Epithelial cell of esophagus (primary cell): ENCODE results near the gene MYL5.
A peak's percentile ranks its signal among the peaks of the same experiment; 100 is the strongest.

ENCODE experiments used
- DNase-seq: peaks from one replicate; pipeline ENCODE4 v3.0.0; 2010; ENCODE audit warnings: low read depth
- H3K4me3 ChIP-seq: 2 replicates; pipeline ENCODE4 v1.5.1; 2011; ENCODE audit warnings: mild to moderate bottlenecking, low read length, control low read depth
- TF ChIP-seq, protein P1 (sequence below): IDR thresholded peaks from 2 replicates; pipeline ENCODE4 v1.5.1; 2011; ENCODE audit warnings: low read depth, mild to moderate bottlenecking, low read length, control low read depth, inconsistent platforms; ENCODE audit not compliant: insufficient read depth; ENCODE audit errors: missing control alignments

Gene MYL5

DNA sequence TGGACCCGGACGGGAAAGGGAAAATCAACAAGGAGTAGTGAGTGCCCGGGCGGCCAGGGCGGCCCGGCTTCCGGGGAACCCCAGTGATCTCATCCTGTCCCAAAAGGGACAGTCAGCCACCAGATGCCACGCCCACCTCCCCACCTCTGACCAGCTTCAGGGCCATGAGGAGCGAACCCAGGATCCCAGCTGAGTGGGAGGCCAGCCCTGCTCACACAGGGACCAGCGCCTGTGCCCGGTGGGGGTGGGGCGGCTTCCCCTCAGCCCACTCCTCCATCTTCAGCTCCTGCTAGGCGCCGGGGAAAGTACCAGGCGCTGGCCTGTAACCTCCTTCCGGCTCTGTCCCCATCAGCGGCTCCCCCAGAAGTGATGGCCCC, 6.2 kb downstream of the MYL5 start:
- DNase-seq: peak; percentile 27
- H3K4me3 ChIP-seq: peak overlapping the region; percentile 49
- TF ChIP-seq, protein P1, sequence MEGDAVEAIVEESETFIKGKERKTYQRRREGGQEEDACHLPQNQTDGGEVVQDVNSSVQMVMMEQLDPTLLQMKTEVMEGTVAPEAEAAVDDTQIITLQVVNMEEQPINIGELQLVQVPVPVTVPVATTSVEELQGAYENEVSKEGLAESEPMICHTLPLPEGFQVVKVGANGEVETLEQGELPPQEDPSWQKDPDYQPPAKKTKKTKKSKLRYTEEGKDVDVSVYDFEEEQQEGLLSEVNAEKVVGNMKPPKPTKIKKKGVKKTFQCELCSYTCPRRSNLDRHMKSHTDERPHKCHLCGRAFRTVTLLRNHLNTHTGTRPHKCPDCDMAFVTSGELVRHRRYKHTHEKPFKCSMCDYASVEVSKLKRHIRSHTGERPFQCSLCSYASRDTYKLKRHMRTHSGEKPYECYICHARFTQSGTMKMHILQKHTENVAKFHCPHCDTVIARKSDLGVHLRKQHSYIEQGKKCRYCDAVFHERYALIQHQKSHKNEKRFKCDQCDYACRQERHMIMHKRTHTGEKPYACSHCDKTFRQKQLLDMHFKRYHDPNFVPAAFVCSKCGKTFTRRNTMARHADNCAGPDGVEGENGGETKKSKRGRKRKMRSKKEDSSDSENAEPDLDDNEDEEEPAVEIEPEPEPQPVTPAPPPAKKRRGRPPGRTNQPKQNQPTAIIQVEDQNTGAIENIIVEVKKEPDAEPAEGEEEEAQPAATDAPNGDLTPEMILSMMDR: no peak

DNA sequence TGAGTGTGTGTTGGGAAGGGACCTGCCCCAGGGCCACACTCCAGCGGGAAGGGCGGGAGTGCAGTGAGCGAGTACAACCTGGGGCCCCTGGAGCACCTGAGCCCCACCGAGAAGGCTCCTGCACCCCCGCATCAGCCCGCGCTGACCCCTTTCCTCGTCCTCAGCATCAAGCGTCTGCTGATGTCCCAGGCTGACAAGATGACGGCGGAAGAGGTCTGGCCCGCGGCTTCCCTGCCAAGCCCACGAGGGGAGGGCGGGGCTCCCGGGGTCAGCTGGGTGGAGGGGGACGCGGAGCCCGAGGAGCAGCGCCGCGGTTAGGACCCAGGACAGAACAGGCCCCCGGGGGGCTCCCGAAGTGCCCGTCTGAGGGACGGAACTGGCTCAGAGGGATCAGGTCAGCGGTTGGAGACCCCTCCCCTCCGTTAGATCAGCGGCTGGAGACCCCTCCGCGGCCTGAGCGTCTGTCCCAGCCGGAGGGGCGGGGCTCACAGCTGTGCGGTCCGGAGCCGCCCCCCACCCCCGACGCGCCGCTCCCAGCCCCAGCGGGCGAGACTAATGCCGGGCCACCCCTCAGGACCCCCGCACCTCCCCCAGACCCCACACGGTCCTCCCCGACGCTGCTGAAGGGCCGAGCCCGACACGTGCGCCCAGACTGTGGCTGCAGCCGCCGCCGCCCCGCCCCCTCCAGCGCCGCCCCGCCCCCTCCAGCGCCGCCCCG, 6.7 kb downstream of the MYL5 start:
- DNase-seq: peak; percentile 28
- TF ChIP-seq, protein P1: no peak
- peak overlapping the region; percentile 49 for H3K4me3 ChIP-seq

DNA sequence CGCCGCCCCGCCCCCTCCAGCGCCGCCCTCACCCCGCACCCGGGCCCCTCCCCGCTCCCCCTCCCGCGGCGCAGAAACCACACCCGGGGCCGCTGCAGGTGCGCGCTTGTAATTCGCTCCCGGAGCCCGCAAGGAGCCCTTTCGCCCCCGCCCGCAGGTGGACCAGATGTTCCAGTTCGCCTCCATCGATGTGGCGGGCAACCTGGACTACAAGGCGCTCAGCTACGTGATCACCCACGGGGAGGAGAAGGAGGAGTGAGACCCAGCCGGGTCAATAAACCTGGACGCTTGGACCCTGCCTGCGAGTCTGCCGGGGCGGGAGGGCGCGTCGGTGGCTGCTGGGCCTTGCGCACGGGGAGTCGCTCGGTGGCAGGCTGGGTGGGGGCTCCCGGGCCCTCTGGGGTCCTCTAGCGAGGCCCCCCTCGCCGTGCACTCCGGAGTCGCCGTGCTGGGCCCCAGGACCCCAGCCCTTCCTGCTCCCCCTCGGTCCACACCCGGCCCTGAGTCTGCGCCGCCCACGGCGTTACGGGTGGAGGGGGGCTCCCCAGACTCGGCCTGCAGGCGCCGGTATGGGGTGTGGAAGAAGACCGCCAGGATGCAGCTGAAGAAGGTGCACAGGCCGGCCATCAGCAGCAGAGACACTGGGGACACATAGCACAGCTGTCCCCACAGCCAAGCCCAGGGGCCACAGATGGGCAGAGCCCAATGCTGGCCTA, 7.6 kb downstream of the MYL5 start:
- peak; percentile 77 for DNase-seq
- TF ChIP-seq, protein P1: no peak
- peak overlapping the region; percentile 34 for H3K4me3 ChIP-seq

DNA sequence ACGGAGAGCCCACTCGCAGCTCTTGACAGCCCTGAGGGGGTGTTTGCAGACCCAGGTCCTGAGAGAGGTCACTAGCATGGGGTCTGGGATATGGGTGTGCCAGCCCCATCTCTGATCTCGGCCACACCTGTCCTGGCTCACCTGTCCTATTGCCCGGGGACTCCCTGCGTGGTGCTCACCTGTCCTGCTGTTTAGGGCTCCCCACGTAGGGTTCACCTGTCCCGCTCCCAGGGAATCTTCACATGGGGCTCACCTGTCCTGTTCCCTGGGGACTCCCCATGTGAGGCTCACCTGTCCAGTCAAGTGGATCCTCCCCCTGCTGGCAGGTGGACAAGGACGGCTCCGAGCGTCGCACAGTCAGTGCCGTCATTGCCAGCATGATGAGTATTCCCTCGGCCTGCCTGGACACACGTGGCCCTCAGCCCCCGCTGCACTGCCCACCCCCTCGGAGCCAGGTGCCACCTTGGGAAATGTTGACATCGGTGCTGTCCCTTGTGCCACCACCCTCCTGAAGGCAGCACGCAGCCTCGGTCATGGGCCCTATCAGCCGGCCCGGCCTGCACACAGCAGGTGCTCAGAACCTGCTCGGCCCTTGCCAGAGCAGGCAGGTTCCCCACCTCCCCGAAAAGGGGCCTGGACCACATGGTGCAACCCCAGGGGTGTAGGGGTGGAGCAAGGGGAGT, 8.3 kb downstream of the MYL5 start:
- H3K4me3 ChIP-seq: no peak overlapping the region
- TF ChIP-seq, protein P1: no peak
- DNase-seq: no peak

DNA sequence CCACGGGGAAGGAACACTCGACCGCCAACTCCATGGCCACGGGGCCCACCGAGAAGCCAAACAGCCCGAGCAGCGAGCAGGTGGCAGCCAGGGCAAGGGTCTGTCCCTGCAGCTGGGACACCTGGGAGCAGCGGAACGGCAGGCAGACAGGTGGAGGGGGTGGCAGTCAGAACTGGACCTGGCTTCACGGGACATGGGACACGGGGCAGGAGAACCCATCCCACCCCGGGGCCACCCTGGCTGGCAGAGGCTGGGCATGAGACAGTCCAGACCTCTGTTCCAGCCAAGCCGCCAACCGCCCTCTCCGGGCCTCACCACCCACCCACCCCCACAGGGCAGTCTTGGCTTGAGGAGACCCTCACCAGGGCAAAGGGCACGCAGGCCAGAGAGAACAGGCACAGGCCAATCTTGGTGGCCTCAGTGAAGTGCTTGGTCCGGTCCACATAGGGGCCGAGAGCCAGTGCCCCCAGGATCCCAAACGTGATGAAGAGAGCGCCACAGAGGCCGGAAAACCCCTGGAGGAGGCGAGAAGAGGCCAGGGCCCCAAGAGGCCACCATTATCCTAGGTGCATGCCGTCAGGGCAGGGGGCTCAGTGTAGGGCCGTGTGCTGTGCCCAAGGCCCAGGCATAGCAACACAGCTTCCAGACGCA, 9.0 kb downstream of the MYL5 start:
- TF ChIP-seq, protein P1: no peak
- no peak overlapping the region for H3K4me3 ChIP-seq
- DNase-seq: no peak

DNA sequence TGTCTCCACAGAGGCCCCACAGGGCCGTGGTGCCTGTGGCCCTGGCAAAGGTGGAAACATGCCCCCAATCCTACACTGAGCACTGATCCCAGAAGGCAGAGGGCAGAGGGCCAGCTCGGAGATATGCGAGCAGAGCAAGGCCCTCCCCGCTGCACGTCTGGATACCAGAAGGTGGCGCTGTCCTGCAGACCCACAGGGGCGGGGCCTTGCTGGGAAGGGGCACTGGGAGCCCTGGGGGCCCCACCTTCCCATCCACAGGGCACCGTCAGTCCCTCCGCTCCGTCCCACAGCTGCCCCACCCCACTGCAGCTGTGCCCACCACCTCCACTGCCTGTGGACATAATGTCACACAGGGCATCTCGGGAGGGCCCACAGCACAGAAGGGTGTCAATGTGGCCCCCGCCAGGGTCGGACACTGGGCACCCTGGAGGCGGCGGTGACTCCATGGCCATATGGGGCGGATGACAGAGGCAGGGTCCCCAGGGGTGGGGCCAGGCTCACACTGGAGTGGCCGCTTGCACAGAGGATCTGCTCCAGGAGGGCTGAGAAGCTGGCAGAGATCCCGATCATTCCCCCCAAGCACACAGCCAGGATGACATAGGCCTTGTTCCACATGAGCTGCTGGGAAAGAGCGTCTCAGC, 9.8 kb downstream of the MYL5 start:
- DNase-seq: peak; percentile 72

More for the DNA sequence above, 9.8 kb downstream of the MYL5 start:
- no peak overlapping the region for H3K4me3 ChIP-seq
- TF ChIP-seq, protein P1: peak; percentile 73
